Mononuclear cell (primary cell): ENCODE data around the gene PDHA2. TPM values are rescaled to one million over a fixed set of nuclear protein-coding genes. Genes with fewer than 3 reads are reported as not detected.

Source experiments
- H3K27me3 ChIP-seq: 2 replicates; pipeline ENCODE4 v1.6.0; 2011; ENCODE audit warnings: low read length, control low read depth; ENCODE audit not compliant: insufficient read depth
- H3K4me1 ChIP-seq: 2 replicates; pipeline ENCODE4 v1.5.1; 2011; ENCODE audit warnings: mild to moderate bottlenecking, low read length, control low read depth; ENCODE audit not compliant: insufficient read depth
- H3K4me3 ChIP-seq: 2 replicates; pipeline ENCODE4 v1.5.1; 2011; ENCODE audit warnings: mild to moderate bottlenecking, low read length, moderate library complexity
- H3K9me3 ChIP-seq: 2 replicates; pipeline ENCODE4 v1.5.1; 2011; ENCODE audit warnings: low read depth, mild to moderate bottlenecking, control low read depth, low read length
- total RNA-seq: library from RNA; depleted of rRNA; stranded (reverse); fragments of >200 nt; gene quantifications from one replicate; pipeline ENCODE4 v1.2.3, GENCODE V29; 2012

Gene PDHA2
- total RNA-seq, 1 donor = not detected

DNA sequence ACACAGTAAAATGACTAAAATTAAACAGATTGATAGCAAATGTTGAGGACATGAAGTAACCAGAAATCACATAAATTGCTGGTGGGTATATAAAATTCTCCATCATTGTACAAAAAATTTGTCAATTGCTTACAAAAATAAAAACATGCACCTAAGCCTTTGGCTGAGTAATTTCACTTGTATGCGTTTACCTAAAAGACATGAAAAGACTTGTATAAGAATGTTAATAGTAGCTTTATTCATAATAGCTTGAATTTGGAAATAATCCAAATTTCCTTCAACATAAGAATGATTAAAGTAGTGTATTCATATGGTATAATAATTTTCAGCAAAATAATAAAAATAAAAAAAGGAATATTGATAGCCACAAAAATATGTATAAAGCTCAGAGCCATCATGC, 37.7 kb downstream of the PDHA2 start:
- H3K4me1 ChIP-seq = no peaks in the 10 kb centered on the region
- no peak overlapping the region for H3K4me3 ChIP-seq
- no peaks in the 10 kb centered on the region for H3K9me3 ChIP-seq
- H3K27me3 ChIP-seq = no peaks in the 10 kb centered on the region

DNA sequence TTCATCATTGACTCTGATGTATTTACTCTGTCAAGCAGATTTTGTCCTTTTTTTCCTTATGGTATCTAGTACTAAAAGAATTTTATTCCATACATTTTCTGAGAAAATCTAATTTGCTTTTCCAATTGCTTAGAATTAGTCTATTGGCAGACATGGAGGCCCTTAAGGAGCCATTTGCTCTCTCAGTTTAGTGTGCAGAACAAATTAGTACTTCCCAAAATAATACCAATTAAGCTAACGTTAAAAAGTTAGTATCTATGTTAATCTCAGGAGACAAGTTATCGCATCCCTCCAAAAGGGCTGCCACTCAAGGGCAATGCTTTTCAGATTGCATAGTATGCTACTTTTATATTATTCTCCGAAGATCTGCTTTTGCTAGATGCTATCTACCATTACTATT, 47.7 kb downstream of the PDHA2 start:
- Histone ChIP-seq H3K27me3 (no peaks in the 10 kb centered on the region), H3K4me1 (no peaks in the 10 kb centered on the region), H3K4me3 (no peak overlapping the region), H3K9me3 (peaks cover 7% of the 10 kb centered on the region)

DNA sequence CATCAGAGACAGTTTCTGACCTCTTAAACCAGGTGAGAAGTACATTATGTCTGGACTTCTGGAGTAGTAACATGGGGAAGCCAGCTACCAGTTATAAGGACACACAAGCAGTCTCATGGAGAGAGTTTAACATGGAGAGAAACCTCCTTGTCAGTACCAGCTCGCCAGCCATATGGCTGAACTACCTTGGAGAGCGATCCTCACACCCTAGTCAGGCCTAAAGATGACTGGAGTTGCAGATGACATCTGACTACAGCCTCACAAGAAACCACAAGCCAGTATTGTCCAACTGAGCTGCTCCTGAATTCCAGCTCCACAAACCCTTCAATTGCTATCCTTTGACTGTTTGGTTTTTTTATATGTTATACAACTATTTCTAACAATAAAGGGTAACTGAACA, 49.8 kb downstream of the PDHA2 start:
- Histone ChIP-seq H3K4me3 (no peak overlapping the region), H3K27me3 (no peaks in the 10 kb centered on the region), H3K9me3 (no peaks in the 10 kb centered on the region), H3K4me1 (no peaks in the 10 kb centered on the region)
